Ramos (cell line): ENCODE measurements around the gene PPP5C.
"Not testable (repeated sequence)": the region's sequence is repeated elsewhere in the genome, so short reads cannot be mapped to it uniquely, and the experiment has no call there.

ENCODE experiments used
- in situ Hi-C: fragments of 300-500 bp; cut with MboI; formaldehyde crosslinking; loops from one replicate; pipeline ENCODE4 v1.14.3; 2022; ENCODE audit warnings: low sequenced_read_pairs; ENCODE audit not compliant: unreplicated experiment

PPP5C gene

DNA sequence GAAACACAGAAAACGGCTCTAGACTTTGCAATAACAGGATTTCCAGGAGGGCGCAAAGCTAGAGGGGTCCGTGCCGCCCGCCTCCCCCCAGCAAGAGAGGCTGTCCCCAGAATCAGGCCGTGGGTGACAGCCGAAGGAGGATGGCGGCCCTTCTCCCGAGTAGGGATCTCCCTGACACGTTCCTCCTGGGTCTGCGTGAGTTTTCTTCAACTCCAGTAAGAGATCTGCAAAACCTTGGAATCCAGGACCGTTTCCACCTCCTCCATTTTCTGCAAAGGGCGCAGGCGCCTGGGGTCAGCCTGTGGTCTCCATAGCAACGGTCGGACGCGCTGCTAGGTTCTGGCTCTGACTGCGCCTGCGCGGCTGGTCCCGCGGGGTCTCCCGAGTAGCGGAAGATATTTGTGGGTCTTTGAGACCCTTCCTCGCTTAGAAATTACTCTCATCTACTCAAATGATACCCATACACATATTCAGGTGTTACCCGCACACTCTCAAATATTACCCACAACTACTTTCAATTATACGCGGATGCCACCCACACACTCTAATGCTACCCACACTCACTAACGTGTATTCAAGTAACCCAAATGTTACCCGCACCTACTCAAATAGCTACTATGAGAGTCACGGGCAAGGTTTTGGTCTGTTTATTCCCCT lies 79.7 kb downstream of the PPP5C start:
- in situ Hi-C loops: no loop called here

- in situ Hi-C loops: no loop called here
Observed at GRCh38 chr19:46427518-46428045, 80.7 kb downstream of the PPP5C start.

DNA sequence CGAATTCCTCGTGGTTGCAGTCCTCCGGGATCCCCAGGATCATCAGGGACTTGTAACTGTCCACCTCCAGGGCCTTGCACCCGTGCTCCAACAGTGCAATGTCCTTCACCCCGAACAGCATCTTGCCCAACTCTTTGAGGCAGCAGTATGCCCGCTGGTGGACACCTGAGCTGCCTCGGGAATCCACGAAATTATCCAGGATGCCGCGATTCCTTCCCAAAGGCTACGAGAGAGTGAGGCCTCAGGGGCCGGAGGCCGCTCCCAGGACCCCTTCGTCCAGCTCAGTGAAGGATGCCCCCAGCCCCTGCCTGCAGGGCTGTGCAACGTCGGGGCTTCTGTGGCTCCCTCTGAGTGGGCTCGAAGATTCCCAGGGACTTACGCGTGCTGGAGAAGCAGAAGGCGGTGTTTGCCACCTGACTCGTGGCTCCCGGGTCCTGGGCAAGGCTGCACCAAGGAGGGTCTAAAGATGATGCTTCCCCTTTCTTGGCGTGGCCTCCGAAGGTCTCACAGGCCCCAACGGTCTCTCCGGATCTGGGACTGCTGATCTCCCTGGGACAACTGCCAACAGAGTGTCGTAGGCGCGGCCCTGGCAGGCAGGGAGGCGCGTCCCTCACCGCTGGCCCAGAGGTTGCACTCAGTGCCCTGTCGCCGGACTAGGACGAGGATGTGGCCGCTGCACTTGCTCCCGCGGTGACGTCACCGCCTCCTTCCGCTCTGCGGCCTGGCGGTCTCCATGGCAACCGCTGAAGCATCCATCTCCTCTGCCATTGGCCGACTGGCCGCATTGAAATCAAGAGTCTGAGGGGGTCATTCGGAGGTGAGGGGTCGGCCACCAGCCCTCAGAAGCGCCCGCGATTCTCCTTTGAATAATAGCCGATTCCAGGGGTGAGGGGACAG lies 81.6 kb downstream of the PPP5C start, which contains the start of gene PNMA8C:
Gene PNMA8C (minus strand): TSS at position 698 of the 897 bp plus-strand sequence. CDS start 577 bp downstream, at position 121.
- in situ Hi-C loops: no loop called here

GRCh38 chr19:46429999-46430398 lies 83.1 kb downstream of the PPP5C start:
- in situ Hi-C loops: no loop called here

DNA sequence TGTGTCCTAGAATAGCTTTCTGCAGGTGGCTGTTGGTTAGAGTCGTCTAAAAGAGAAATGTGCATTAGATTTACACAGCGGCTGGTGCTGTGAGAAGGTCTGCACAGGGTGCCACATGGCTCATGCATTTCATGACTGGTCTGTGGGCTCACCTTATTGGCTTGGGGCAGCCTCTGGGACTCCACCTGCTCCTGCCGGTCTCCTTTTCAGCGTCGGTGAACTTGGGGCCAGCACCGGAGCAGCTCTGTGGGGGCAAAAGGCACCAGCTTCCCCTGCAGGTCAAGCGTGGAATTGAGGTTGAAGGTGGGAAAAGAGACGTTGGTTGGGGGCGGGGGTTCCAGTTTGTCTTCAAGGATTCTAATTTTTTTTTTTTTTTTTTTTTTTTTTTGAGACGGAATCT lies 84.9 kb downstream of the PPP5C start:
- in situ Hi-C loops: no loop called here

- in situ Hi-C loops: not testable (repeated sequence)
Observed at GRCh38 chr19:46433470-46433869, 86.6 kb downstream of the PPP5C start.

- in situ Hi-C loops: no loop called here
Observed at GRCh38 chr19:46435009-46435408, 88.1 kb downstream of the PPP5C start.

DNA sequence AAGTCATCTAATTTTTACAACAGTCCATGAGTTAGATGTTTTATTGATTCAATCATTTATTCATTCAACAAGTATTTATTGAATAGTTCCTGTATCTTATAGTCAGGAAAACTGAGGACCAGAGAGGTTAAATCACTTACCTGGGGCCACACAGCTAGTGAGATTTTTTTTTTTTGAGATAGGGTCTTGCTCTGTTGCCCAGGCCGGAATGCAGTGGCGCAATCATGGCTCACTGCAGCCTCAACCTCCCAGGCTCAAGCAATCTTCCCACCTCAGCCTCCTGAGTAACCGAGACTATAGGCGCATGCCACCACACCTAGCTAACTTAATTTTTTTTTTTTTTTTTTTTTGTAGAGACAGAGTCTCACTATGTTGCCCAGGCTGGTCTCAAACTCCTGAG lies 88.8 kb downstream of the PPP5C start:
- in situ Hi-C loops: not testable (repeated sequence)
